Upper lobe of left lung (tissue), 6 donors: ENCODE results near the gene COL4A5. TPM values are rescaled to one million over a fixed set of nuclear protein-coding genes. Genes with fewer than 3 reads are reported as not detected.

Source experiments
- ATAC-seq, 2 donors: fragments of 200-7000 bp; cut with Tn5 transposase; one replicate each; pipeline ENCODE4 v1.9.1; 2022; ENCODE audit warnings: mild to moderate bottlenecking in 2 of 2, moderate library complexity in 2 of 2; ENCODE audit not compliant: low FRiP score in 2 of 2
- DNase-seq, 2 donors: peaks; one replicate each; pipeline ENCODE4 v3.0.0-alpha.2; 2019 to 2020
- H3K27ac ChIP-seq, 4 donors: fragments of 200-600 bp; sonication (generic); one replicate each; pipeline ENCODE4 v1.5.1; 2016 to 2019
- H3K27me3 ChIP-seq, 4 donors: fragments of 200-600 bp; sonication (generic); one replicate each; pipeline ENCODE4 v1.5.1; 2017 to 2019
- H3K36me3 ChIP-seq, 4 donors: fragments of 200-600 bp; sonication (generic); one replicate each; pipeline ENCODE4 v1.5.1; 2016 to 2019
- H3K4me1 ChIP-seq, 4 donors: fragments of 200-600 bp; sonication (generic); one replicate each; pipeline ENCODE4 v1.5.1; 2018 to 2019
- H3K4me3 ChIP-seq, 4 donors: fragments of 200-600 bp; sonication (generic); one replicate each; pipeline ENCODE4 v1.5.1; 2017 to 2019; ENCODE audit warnings: mild to moderate bottlenecking in 2 of 4, moderate library complexity in 1 of 4
- H3K9me3 ChIP-seq, 4 donors: fragments of 200-600 bp; sonication (generic); one replicate each; pipeline ENCODE4 v1.5.1; 2018 to 2019
- EP300 ChIP-seq, 4 donors: sonication (generic); formaldehyde crosslinking; IDR thresholded peaks; one replicate each; pipeline ENCODE4 v1.5.1; 2017; ENCODE audit warnings: antibody characterized with exemption in 4 of 4, control low read depth in 2 of 4
- POLR2A ChIP-seq, 4 donors: fragments of 450-650 bp; IDR thresholded peaks; one replicate each; pipeline ENCODE4 v1.5.1; 2016 to 2017; ENCODE audit warnings: antibody characterized with exemption in 4 of 4, mild to moderate bottlenecking in 2 of 4
- POLR2AphosphoS5 ChIP-seq, 2 donors: sonication (generic); formaldehyde crosslinking; IDR thresholded peaks; one replicate each; pipeline ENCODE4 v1.5.1; 2017; ENCODE audit warnings: antibody characterized with exemption in 2 of 2
- WGBS, 2 donors: methylation state at CpG; one replicate each; pipeline ENCODE4 v1.1.5; 2017 to 2018; 5-methylcytosine and 5-hydroxymethylcytosine counted together
- total RNA-seq, 6 donors: library from RNA; depleted of rRNA in 4 of 6; stranded (reverse); fragments of >200 nt in 4 of 6; gene quantifications; one replicate each; pipeline versions ENCODE4 v1.1.0 to v1.2.1, GENCODE V29; 2016 to 2021
- TF ChIP-seq, protein P1 (sequence below), 6 experiments: fragments of 450-650 bp in 4 of 6; fragments of 200-600 bp in 2 of 6; sonication (generic) in 2 of 6; IDR thresholded peaks; one replicate each; pipeline ENCODE4 v1.5.1; 2016 to 2019; ENCODE audit warnings: antibody characterized with exemption in 6 of 6
- donor health status: DM: no; HTN: no; CAD: no; lungs with moderate emphysema.
- donor health status: DM: no; HTN: yes; CAD: no; lungs with severe emphysema.

COL4A5 gene
- total RNA-seq, 6 donors from 2014 or later: 13.8 to 96.4 (median 37.1) TPM

DNA sequence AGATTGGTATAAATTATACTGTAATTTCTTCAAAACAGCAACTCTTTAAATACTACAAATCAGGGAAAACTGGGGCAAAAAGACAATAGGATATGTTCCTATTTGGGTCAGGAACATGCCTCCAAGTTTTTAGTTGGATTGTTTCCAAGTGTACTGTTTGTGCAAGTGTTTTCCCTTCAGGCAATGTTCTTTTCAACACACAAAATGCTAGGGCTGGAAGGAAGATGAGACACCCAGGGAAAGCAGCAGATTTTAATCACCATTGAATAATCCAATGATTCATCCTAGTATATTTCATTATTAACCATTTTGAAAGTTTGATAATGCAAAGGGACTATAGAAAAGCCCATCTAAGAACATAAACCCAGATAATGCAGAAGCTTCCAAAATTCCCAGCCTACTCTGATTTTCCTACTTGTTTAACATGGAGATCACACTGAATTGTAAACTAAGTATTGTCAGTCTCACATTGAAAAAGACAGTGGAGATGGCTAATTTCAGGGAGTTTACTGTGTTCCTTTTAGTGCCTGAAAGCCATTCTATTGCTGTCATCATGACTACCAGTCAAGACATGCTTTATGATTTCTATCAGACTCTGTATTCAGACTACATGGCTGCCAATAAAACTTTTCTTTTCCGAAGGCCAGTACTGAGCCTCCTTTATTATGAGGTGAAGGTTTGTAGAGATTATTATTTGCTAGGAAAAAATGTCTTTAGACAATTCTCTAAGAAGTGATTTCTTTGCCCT, 40.0 kb upstream of the COL4A5 start:
- ATAC-seq (no peak), DNase-seq (no peak)
- no peak overlapping the region for H3K27ac ChIP-seq
- TF ChIP-seq, protein P1, sequence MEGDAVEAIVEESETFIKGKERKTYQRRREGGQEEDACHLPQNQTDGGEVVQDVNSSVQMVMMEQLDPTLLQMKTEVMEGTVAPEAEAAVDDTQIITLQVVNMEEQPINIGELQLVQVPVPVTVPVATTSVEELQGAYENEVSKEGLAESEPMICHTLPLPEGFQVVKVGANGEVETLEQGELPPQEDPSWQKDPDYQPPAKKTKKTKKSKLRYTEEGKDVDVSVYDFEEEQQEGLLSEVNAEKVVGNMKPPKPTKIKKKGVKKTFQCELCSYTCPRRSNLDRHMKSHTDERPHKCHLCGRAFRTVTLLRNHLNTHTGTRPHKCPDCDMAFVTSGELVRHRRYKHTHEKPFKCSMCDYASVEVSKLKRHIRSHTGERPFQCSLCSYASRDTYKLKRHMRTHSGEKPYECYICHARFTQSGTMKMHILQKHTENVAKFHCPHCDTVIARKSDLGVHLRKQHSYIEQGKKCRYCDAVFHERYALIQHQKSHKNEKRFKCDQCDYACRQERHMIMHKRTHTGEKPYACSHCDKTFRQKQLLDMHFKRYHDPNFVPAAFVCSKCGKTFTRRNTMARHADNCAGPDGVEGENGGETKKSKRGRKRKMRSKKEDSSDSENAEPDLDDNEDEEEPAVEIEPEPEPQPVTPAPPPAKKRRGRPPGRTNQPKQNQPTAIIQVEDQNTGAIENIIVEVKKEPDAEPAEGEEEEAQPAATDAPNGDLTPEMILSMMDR (IDR thresholded peaks at IDR 0.05): no peak
- TF ChIP-seq EP300 (IDR thresholded peaks at IDR 0.05) (no peak), POLR2AphosphoS5 (IDR thresholded peaks at IDR 0.05) (no peak)
- no peaks in the 10 kb centered on the region for H3K36me3 ChIP-seq
- H3K9me3 ChIP-seq: no peaks in the 10 kb centered on the region
- H3K4me1 ChIP-seq: no peaks in the 10 kb centered on the region
- H3K27me3 ChIP-seq: no peaks in the 10 kb centered on the region
- WGBS, 2 donors: 61 to 85% methylated on average over 1 of the region's 1 CpG
- no peak overlapping the region for H3K4me3 ChIP-seq

DNA sequence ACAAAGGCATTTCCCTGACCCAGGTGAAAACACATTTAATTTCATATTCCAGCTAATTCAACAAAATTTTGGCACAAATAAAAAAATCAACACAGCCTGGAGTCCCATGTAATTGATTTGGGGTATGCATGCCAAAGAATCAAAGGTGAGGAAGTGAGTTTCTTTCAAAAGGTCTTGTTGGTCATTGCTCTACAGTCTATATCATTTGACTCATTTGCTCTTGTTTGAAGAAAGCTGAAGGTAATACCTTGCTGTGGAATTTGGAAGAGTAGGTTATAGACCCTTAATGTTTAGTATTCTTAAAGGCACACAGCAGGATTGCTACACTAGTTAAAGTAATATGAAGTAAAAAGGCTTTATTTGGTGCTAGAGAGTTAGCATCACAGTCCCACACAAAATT, 26.9 kb upstream of the COL4A5 start:
- no peaks in the 10 kb centered on the region for H3K36me3 ChIP-seq
- no peak for DNase-seq

DNA sequence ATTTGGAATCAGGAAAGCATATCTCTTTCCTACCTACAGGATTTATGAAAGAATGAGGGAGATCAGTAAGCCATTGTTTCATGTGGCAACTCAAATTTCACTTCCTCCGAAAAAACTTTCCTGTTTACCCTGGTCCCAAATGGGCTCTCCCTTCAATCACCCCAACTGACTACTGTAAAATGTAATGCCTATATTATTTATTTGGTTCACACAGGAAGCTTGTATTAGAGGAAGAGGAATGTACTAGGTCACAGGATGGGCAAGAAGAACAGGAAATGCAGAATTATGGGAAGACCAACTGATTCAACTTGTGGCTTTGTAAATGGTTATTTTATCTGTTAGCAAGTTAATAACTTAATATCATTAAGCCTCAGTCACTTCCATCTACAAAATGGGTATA, 24.5 kb upstream of the COL4A5 start:
- no peaks in the 10 kb centered on the region for H3K4me1 ChIP-seq
- no peak overlapping the region for H3K27ac ChIP-seq
- no peaks in the 10 kb centered on the region for H3K9me3 ChIP-seq
- WGBS, 2 donors: 56 to 57% methylated on average over 1 of the region's 1 CpG
- no peaks in the 10 kb centered on the region for H3K36me3 ChIP-seq
- H3K4me3 ChIP-seq: no peak overlapping the region
- DNase-seq (no peak), ATAC-seq (no peak)
- no peaks in the 10 kb centered on the region for H3K27me3 ChIP-seq
- TF ChIP-seq POLR2A (IDR thresholded peaks at IDR 0.05) (no peak), POLR2AphosphoS5 (IDR thresholded peaks at IDR 0.05) (no peak), EP300 (IDR thresholded peaks at IDR 0.05) (no peak)
- TF ChIP-seq, protein P1 (IDR thresholded peaks at IDR 0.05): no peak

More for the DNA sequence above, 26.9 kb upstream of the COL4A5 start:
- no peaks in the 10 kb centered on the region for H3K9me3 ChIP-seq
- ATAC-seq: no peak
- no peak overlapping the region for H3K4me3 ChIP-seq
- H3K27me3 ChIP-seq: no peaks in the 10 kb centered on the region
- H3K27ac ChIP-seq: no peak overlapping the region
- TF ChIP-seq EP300 (IDR thresholded peaks at IDR 0.05) (no peak), POLR2AphosphoS5 (IDR thresholded peaks at IDR 0.05) (no peak), POLR2A (IDR thresholded peaks at IDR 0.05) (no peak)
- TF ChIP-seq, protein P1 (IDR thresholded peaks at IDR 0.05): no peak
- no peaks in the 10 kb centered on the region for H3K4me1 ChIP-seq

DNA sequence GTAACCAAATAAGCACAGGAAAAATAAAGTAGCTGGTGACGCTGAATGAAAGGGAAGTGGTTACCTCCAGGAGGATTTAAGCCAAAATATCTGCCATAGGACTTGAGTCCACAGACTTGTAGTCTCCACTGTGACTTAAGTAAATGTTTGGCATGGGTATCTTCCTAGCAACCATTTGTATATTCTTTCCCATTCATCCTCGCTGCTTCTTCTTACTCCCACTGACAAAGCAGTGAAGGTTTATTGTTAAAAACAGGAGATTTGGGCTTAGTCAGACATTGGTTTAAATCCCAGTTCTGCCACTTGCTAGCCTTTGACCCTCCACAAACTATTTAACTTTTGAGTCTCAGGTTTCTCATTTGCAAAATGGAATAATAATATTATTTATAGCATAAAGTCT, 23.7 kb upstream of the COL4A5 start:
- no peak for DNase-seq
- Histone ChIP-seq H3K4me3 (no peak overlapping the region), H3K4me1 (no peaks in the 10 kb centered on the region), H3K36me3 (no peaks in the 10 kb centered on the region), H3K27ac (no peak overlapping the region), H3K27me3 (no peaks in the 10 kb centered on the region), H3K9me3 (no peaks in the 10 kb centered on the region)
- ATAC-seq: no peak
- TF ChIP-seq POLR2AphosphoS5 (IDR thresholded peaks at IDR 0.05) (no peak), POLR2A (IDR thresholded peaks at IDR 0.05) (no peak), EP300 (IDR thresholded peaks at IDR 0.05) (no peak)
- TF ChIP-seq, protein P1 (IDR thresholded peaks at IDR 0.05): no peak
- 31 to 39% methylated on average over 2 of the region's 2 CpGs for WGBS, 2 donors

DNA sequence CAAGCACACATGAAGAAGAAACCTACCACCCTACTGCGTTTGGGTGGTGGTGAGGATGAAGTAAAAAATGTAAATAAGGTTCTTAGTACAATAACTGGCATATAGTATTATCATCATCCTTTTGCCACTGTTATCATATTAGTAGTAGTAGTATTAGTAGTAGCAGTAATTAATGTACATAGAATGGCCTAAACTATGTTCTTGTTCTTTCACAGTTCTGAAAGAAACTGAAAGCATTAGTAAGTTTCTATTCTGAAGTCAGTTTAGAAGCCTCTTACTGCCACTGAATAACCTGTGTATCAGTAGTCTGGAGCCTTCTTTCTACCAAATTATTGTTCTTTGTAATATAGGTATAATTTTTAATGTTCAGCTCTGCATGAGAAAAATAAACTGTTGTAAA, 22.4 kb upstream of the COL4A5 start:
- no peaks in the 10 kb centered on the region for H3K27me3 ChIP-seq
- no peaks in the 10 kb centered on the region for H3K4me1 ChIP-seq
- H3K27ac ChIP-seq: no peak overlapping the region
- no peak for TF ChIP-seq EP300 (IDR thresholded peaks at IDR 0.05)
- TF ChIP-seq, protein P1 (IDR thresholded peaks at IDR 0.05): no peak
- no peak for TF ChIP-seq POLR2A (IDR thresholded peaks at IDR 0.05)
- TF ChIP-seq POLR2AphosphoS5 (IDR thresholded peaks at IDR 0.05): no peak
- no peaks in the 10 kb centered on the region for H3K9me3 ChIP-seq
- WGBS, 2 donors: 42 to 80% methylated on average over 1 of the region's 1 CpG
- H3K36me3 ChIP-seq: no peaks in the 10 kb centered on the region
- H3K4me3 ChIP-seq: no peak overlapping the region
- no peak for ATAC-seq
- no peak for DNase-seq
